Cortex of kidney (tissue), 1 donor: ENCODE data around the gene RAD54L.
"Not testable (repeated sequence)": the region's sequence is repeated elsewhere in the genome, so short reads cannot be mapped to it uniquely, and the experiment has no call there.

Experiments
- DNase-seq: peaks from one replicate; lab custom pipeline; 2025; lab: John Stamatoyannopoulos, UW

RAD54L gene

GRCh38 chr1:46285730-46286477 lies 38.3 kb downstream of the RAD54L start:
- no peak for DNase-seq

GRCh38 chr1:46288485-46289133 lies 41.0 kb downstream of the RAD54L start:
- DNase-seq: no peak

- no peak for DNase-seq
Measured at GRCh38 chr1:46289134-46289494, 41.6 kb downstream of the RAD54L start.

- DNase-seq: no peak
Measured at GRCh38 chr1:46289976-46290375, 42.4 kb downstream of the RAD54L start.

- DNase-seq: no peak
Measured at GRCh38 chr1:46295306-46295705, 47.7 kb downstream of the RAD54L start.

GRCh38 chr1:46298387-46298786 lies 50.8 kb downstream of the RAD54L start:
- no peak for DNase-seq

GRCh38 chr1:46300673-46301405 lies 53.3 kb downstream of the RAD54L start:
- DNase-seq: no peak

- no peak for DNase-seq
Measured at GRCh38 chr1:46301406-46301807, 53.8 kb downstream of the RAD54L start.

- DNase-seq: no peak
Measured at GRCh38 chr1:46301808-46302640, 54.5 kb downstream of the RAD54L start.

GRCh38 chr1:46302641-46303037 lies 55.1 kb downstream of the RAD54L start:
- DNase-seq: no peak

GRCh38 chr1:46303038-46303871 lies 55.7 kb downstream of the RAD54L start, which contains the start of the genes LRRC41 and UQCRH:
Gene LRRC41 (minus strand): TSS chr1:46303616. CDS start chr1:46303322, 294 bp downstream.
Gene UQCRH (plus strand): TSS chr1:46303698. CDS start chr1:46303767, 69 bp downstream.
- peak; percentile 53 for DNase-seq

GRCh38 chr1:46303872-46304326 lies 56.3 kb downstream of the RAD54L start:
- no peak for DNase-seq

- DNase-seq: no peak
Measured at GRCh38 chr1:46306159-46306530, 58.6 kb downstream of the RAD54L start.

- DNase-seq: no peak
Measured at GRCh38 chr1:46309401-46310159, 62.0 kb downstream of the RAD54L start.

GRCh38 chr1:46310321-46310720 lies 62.8 kb downstream of the RAD54L start:
- DNase-seq: no peak

GRCh38 chr1:46315669-46316403 lies 68.3 kb downstream of the RAD54L start:
- DNase-seq: no peak

- DNase-seq: no peak
Measured at GRCh38 chr1:46317323-46317722, 69.8 kb downstream of the RAD54L start.

GRCh38 chr1:46319301-46319700 lies 71.7 kb downstream of the RAD54L start:
- not testable (repeated sequence) for DNase-seq
